Measurements from ENCODE around the gene IPO8.

- TF ChIP-seq POLR2A (IDR thresholded peaks at IDR 0.05; ENCODE audit: low read length), result no peak
- TF ChIP-seq GATA1 (IDR thresholded peaks at IDR 0.05; ENCODE audit: low read depth, low read length), result no peak
Observed at GRCh38 chr12:30696943-30697342, 1.3 kb upstream of the IPO8 start.
